Loucy (cell line): ENCODE measurements around the gene C2CD4B.

Experiments
- EZH2phosphoT487 ChIP-seq: fragments of 200-600 bp; IDR thresholded peaks from 2 replicates; pipeline ENCODE4 v1.6.1; 2018; ENCODE audit warnings: antibody characterized with exemption, mild to moderate bottlenecking, moderate library complexity, borderline replicate concordance
- TF ChIP-seq, protein P1 (sequence below): fragments of 200-600 bp; sonication (generic); conservative IDR thresholded peaks from 2 replicates; pipeline ENCODE4 v1.5.1; 2014; ENCODE audit warnings: mild to moderate bottlenecking, antibody characterized with exemption, low read length

DNA sequence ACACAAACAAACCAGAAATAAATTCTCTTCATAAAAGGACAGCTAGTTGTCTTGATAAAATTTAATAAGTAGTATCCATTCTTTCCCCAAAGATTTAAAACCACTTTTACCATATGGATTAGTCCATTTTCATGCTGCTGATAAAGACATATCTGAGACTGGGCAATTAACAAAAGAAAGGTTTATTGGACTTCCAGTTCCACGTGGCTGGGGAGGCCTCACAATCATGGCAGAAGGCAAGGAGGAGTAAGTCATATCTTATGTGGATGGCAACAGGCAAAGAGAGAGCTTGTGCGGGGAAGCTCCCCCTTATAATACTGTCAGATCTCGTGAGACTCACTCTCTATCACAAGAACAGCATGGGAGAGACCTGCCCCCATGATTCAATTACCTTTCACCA lies 38.7 kb downstream of the C2CD4B start:
- TF ChIP-seq, protein P1, sequence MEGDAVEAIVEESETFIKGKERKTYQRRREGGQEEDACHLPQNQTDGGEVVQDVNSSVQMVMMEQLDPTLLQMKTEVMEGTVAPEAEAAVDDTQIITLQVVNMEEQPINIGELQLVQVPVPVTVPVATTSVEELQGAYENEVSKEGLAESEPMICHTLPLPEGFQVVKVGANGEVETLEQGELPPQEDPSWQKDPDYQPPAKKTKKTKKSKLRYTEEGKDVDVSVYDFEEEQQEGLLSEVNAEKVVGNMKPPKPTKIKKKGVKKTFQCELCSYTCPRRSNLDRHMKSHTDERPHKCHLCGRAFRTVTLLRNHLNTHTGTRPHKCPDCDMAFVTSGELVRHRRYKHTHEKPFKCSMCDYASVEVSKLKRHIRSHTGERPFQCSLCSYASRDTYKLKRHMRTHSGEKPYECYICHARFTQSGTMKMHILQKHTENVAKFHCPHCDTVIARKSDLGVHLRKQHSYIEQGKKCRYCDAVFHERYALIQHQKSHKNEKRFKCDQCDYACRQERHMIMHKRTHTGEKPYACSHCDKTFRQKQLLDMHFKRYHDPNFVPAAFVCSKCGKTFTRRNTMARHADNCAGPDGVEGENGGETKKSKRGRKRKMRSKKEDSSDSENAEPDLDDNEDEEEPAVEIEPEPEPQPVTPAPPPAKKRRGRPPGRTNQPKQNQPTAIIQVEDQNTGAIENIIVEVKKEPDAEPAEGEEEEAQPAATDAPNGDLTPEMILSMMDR, result no peak
- TF ChIP-seq EZH2phosphoT487, result no peak
